HepG2 (cell line): ENCODE measurements around the gene ZNF23. TPM values are rescaled to one million over a fixed set of nuclear protein-coding genes. Genes with fewer than 3 reads are reported as not detected.

Experiments
- HIVEP1 ChIP-seq: sonication (generic); formaldehyde crosslinking; IDR thresholded peaks from 2 replicates; pipeline ENCODE4 v1.4.0; 2020; ENCODE audit warnings: mild to moderate bottlenecking, missing genetic modification reagents
- JUN ChIP-seq: sonication (generic); formaldehyde crosslinking; IDR thresholded peaks from 2 replicates; pipeline ENCODE4 v1.4.0; 2020; ENCODE audit warnings: mild to moderate bottlenecking, missing genetic modification reagents
- MYNN ChIP-seq: sonication (generic); formaldehyde crosslinking; IDR thresholded peaks from 2 replicates; pipeline ENCODE4 v1.4.0; 2020; ENCODE audit warnings: mild to moderate bottlenecking, low read depth, missing genetic modification reagents
- NR2C2 ChIP-seq: sonication (generic); formaldehyde crosslinking; IDR thresholded peaks from 2 replicates; pipeline ENCODE4 v1.4.0; 2020; ENCODE audit warnings: missing genetic modification reagents, mild to moderate bottlenecking, moderate library complexity, borderline replicate concordance
- PBX3 ChIP-seq: sonication (generic); formaldehyde crosslinking; IDR thresholded peaks from 2 replicates; pipeline ENCODE4 v1.8.1; 2023; ENCODE audit warnings: missing genetic modification reagents, inconsistent platforms, borderline replicate concordance
- SNAPC2 ChIP-seq: sonication (generic); formaldehyde crosslinking; IDR thresholded peaks from 2 replicates; pipeline ENCODE4 v1.8.1; 2022; ENCODE audit warnings: mild to moderate bottlenecking, missing genetic modification reagents
- SRSF4 ChIP-seq: fragments of 200-400 bp; formaldehyde crosslinking; IDR thresholded peaks from one replicate; pipeline ENCODE4 v1.6.1; 2018; ENCODE audit warnings: mild to moderate bottlenecking, low read depth, low read length, moderate library complexity; ENCODE audit not compliant: poor library complexity, severe bottlenecking
- TAF1 ChIP-seq: sonication (generic); formaldehyde crosslinking; IDR thresholded peaks from 2 replicates; pipeline ENCODE4 v1.4.0; 2020; ENCODE audit warnings: missing genetic modification reagents
- ZBTB8A ChIP-seq: sonication (generic); formaldehyde crosslinking; IDR thresholded peaks from 2 replicates; pipeline ENCODE4 v1.4.0; 2020; ENCODE audit warnings: mild to moderate bottlenecking, low read depth, missing genetic modification reagents, borderline replicate concordance
- ZNF329 ChIP-seq: sonication (generic); formaldehyde crosslinking; IDR thresholded peaks from 2 replicates; pipeline ENCODE4 v1.9.0; 2021; ENCODE audit warnings: low read depth, mild to moderate bottlenecking, missing genetic modification reagents
- ZNF414 ChIP-seq: sonication (generic); formaldehyde crosslinking; IDR thresholded peaks from 2 replicates; pipeline ENCODE4 v1.5.0; 2020; ENCODE audit warnings: missing genetic modification reagents
- ZNF512B ChIP-seq: sonication (generic); formaldehyde crosslinking; IDR thresholded peaks from 2 replicates; pipeline ENCODE4 v1.5.1; 2020; ENCODE audit warnings: missing genetic modification reagents, mild to moderate bottlenecking, borderline replicate concordance
- ZNF646 ChIP-seq: sonication (generic); formaldehyde crosslinking; IDR thresholded peaks from 2 replicates; pipeline ENCODE4 v1.9.0; 2021; ENCODE audit warnings: mild to moderate bottlenecking, missing genetic modification reagents
- ZNF660 ChIP-seq: sonication (generic); formaldehyde crosslinking; IDR thresholded peaks from 2 replicates; pipeline ENCODE4 v1.5.1; 2020; ENCODE audit warnings: mild to moderate bottlenecking, low read depth, missing genetic modification reagents, borderline replicate concordance
- polyA plus RNA-seq, 8 experiments: library from polyadenylated mRNA; depleted of rRNA in 3 of 8; stranded (reverse) in 7 of 8; unstranded in 1 of 8; fragments of >200 nt; fragmentation: Illumina TruSeq in 4 of 8; extraction: Trizol in 4 of 8; gene quantifications; 2 replicates each; pipeline versions ENCODE4 v1.2.1 to v1.2.3, GENCODE V29; 2011 to 2016; ENCODE audit warnings: low read depth in 4 of 8, missing spikeins in 1 of 8, mixed read lengths in 1 of 8; ENCODE audit not compliant: insufficient read depth in 1 of 8
- total RNA-seq, 5 experiments: library from RNA; depleted of rRNA; stranded (reverse); fragments of >200 nt; fragmentation: Illumina TruSeq; extraction: Trizol; gene quantifications; 2 replicates each; pipeline ENCODE4 v1.2.3, GENCODE V29; 2016; ENCODE audit warnings: low read depth in 1 of 5

ZNF23 gene
- total and polyA plus RNA-seq, 2 of the 13 experiments (the other 11 are each of a cell fraction or from before 2014, with no cell fraction given), result 8.6 to 12.2 TPM

GRCh38 chr16:71461686-71462648 lies at the start of gene ZNF23 (continued):
- no peak; the same call in 1 of the 2 replicates for TF ChIP-seq JUN (CRISPR knock-in tag)
- peak; percentile 83; the same call in 1 of the 2 replicates for TF ChIP-seq ZNF512B
- TF ChIP-seq SNAPC2 (CRISPR knock-in tag), result peak; percentile 52
- TF ChIP-seq NR2C2 (CRISPR knock-in tag), result peak; percentile 96
- TF ChIP-seq ZBTB8A, result no peak
- TF ChIP-seq ZNF329 (CRISPR knock-in tag), result 0 out of 2 replicates have a peak, but pooled peaks have one; percentile 71
- TF ChIP-seq ZNF414 (CRISPR knock-in tag), result peak; percentile 99
- TF ChIP-seq TAF1 (CRISPR knock-in tag), result peak; percentile 98
- peak; percentile 94 for TF ChIP-seq HIVEP1
- 0 out of 2 replicates have a peak, but pooled peaks have one; percentile 42 for TF ChIP-seq ZNF660 (CRISPR knock-in tag)
- TF ChIP-seq MYNN (CRISPR knock-in tag), result no peak; the same call in 1 of the 2 replicates
- no peak for TF ChIP-seq PBX3 (CRISPR knock-in tag)
- no peak for TF ChIP-seq SRSF4
- no peak for TF ChIP-seq ZNF646 (CRISPR knock-in tag)
